MCF 10A (cell line): ENCODE measurements around the gene LMAN2L. TPM values are rescaled to one million over a fixed set of nuclear protein-coding genes. Genes with fewer than 3 reads are reported as not detected.
A peak's percentile ranks its signal among the peaks of the same experiment; 100 is the strongest.

ENCODE experiments used
- BruUV-seq: library from RNA; stranded (reverse); fragments of 400-500 nt; replicated peaks from 2 replicates; lab custom pipeline; 2021; lab: Mats Ljungman, UMichigan
- CTCF ChIA-PET: fragments of 300-600 bp; sonication (Branson Sonifier 250); formaldehyde crosslinking; extraction: SDS; loops from one replicate; lab custom pipeline; 2021; ENCODE audit warnings: antibody characterized with exemption, inconsistent platforms; lab: Yijun Ruan, JAX
- POLR2A ChIA-PET: fragments of 300-600, 350-650 bp; sonication (Branson Sonifier 250); formaldehyde crosslinking; extraction: SDS; loops from one replicate; lab custom pipeline; 2020; ENCODE audit warnings: antibody characterized with exemption, inconsistent platforms; lab: Yijun Ruan, JAX
- DNase-seq: peaks from one replicate; pipeline ENCODE4 v3.0.0-alpha.2; 2018; ENCODE audit not compliant: unreplicated experiment
- H3K27ac Mint-ChIP-seq: one replicate; pipeline ENCODE4 v1.8.0; 2022; ENCODE audit warnings: mild to moderate bottlenecking, low read depth, mixed read lengths; ENCODE audit not compliant: unreplicated experiment
- H3K27me3 Mint-ChIP-seq: one replicate; pipeline ENCODE4 v1.8.0; 2022; ENCODE audit warnings: mixed read lengths; ENCODE audit not compliant: insufficient read depth, unreplicated experiment
- H3K36me3 Mint-ChIP-seq: one replicate; pipeline ENCODE4 v1.8.0; 2022; ENCODE audit warnings: mild to moderate bottlenecking, moderate library complexity, mixed read lengths; ENCODE audit not compliant: insufficient read depth, unreplicated experiment
- H3K4me1 Mint-ChIP-seq: one replicate; pipeline ENCODE4 v1.8.0; 2022; ENCODE audit warnings: mixed read lengths; ENCODE audit not compliant: insufficient read depth, unreplicated experiment
- H3K4me3 Mint-ChIP-seq: one replicate; pipeline ENCODE4 v1.8.0; 2022; ENCODE audit warnings: mild to moderate bottlenecking, moderate library complexity, mixed read lengths; ENCODE audit not compliant: unreplicated experiment
- H3K9me3 Mint-ChIP-seq: one replicate; pipeline ENCODE4 v1.8.0; 2022; ENCODE audit warnings: mixed read lengths; ENCODE audit not compliant: unreplicated experiment
- intact Hi-C: fragments of 100-400 bp; cut with micrococcal nuclease; formaldehyde crosslinking; loops from 2 replicates; pipeline ENCODE4 v1.14.1; 2022
- total RNA-seq: library from RNA; stranded (reverse); gene quantifications from 2 replicates; pipeline ENCODE4 v1.2.3, GENCODE V29; 2022
- TF ChIP-seq, protein P1 (sequence below): fragments of 200-600 bp; IDR thresholded peaks from one replicate; pipeline ENCODE4 v1.8.0; 2022; ENCODE audit warnings: antibody characterized with exemption, mild to moderate bottlenecking; ENCODE audit not compliant: unreplicated experiment

The LMAN2L gene
- total RNA-seq, 1 experiment from 2014 or later: 6.5 TPM

DNA sequence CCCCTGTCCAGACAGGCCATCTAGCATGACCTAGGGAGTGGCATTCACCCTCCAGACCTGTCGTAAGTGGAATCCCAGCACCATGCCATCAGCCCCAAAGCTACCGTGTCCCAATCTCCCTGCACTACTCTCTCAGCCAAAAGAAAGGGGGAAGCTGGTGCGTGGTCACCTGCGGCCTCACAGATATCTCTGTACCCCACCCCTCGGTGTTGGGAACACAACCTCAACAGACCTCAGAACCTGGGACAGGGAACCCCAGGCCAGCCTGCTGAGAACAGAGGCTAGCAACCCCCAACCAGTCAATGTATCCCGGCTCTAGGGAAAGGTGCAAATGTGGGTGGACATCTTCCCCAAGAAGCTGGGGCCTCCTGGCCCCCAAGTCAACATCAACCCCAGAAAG is 38.2 kb downstream of the LMAN2L start:
- intact Hi-C loops: no loop called here
- H3K9me3 Mint-ChIP-seq: no peaks in the 10 kb centered on the region
- peaks cover 8% of the 10 kb centered on the region for H3K36me3 Mint-ChIP-seq
- ChIA-PET POLR2A (no interaction called here), CTCF (no interaction called here)
- H3K27me3 Mint-ChIP-seq: no peaks in the 10 kb centered on the region
- no TSS peak for BruUV-seq
- no peak for DNase-seq
- TF ChIP-seq, protein P1, sequence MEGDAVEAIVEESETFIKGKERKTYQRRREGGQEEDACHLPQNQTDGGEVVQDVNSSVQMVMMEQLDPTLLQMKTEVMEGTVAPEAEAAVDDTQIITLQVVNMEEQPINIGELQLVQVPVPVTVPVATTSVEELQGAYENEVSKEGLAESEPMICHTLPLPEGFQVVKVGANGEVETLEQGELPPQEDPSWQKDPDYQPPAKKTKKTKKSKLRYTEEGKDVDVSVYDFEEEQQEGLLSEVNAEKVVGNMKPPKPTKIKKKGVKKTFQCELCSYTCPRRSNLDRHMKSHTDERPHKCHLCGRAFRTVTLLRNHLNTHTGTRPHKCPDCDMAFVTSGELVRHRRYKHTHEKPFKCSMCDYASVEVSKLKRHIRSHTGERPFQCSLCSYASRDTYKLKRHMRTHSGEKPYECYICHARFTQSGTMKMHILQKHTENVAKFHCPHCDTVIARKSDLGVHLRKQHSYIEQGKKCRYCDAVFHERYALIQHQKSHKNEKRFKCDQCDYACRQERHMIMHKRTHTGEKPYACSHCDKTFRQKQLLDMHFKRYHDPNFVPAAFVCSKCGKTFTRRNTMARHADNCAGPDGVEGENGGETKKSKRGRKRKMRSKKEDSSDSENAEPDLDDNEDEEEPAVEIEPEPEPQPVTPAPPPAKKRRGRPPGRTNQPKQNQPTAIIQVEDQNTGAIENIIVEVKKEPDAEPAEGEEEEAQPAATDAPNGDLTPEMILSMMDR: no peak
- H3K27ac Mint-ChIP-seq: no peak overlapping the region
- no peak overlapping the region for H3K4me3 Mint-ChIP-seq
- peaks cover 5% of the 10 kb centered on the region for H3K4me1 Mint-ChIP-seq

DNA sequence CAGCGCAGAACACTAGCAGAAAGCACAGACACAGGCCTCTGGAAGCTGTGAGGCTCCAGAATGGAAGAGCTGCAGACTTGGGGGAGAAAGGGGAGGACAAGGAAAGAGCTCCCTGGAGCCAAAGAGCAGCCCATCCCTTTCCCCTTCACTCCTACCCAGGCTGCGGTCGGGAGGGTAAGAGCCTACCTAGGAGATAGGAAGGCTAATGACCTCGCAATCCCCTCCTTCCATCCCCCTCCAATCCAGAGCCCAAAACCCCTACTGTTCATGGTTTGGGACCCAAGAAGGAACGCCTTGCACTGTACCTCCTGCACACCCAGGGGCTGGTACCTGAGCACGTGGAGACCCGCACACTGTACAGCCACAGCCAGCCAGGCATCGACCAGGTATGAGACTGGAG is 39.8 kb downstream of the LMAN2L start:
- CTCF ChIA-PET: interaction anchor here (1.1 to 1.2 kb wide), 2 partner anchors 62 to 251 kb away, joined by 3 to 6 read pairs; no protein-coding TSS in a partner anchor
- H3K4me3 Mint-ChIP-seq: no peak overlapping the region

GRCh38 chr2:96699621-96700020 is 40.2 kb downstream of the LMAN2L start:
- no peak overlapping the region for H3K4me3 Mint-ChIP-seq
- DNase-seq: no peak
- no peaks in the 10 kb centered on the region for H3K9me3 Mint-ChIP-seq
- peaks cover 5% of the 10 kb centered on the region for H3K4me1 Mint-ChIP-seq
- no peaks in the 10 kb centered on the region for H3K36me3 Mint-ChIP-seq
- H3K27me3 Mint-ChIP-seq: no peaks in the 10 kb centered on the region
- ChIA-PET POLR2A (interaction anchor here (1.1 kb wide), 2 partner anchors 20 to 35 kb away, joined by 3 to 4 read pairs; no protein-coding TSS in a partner anchor), CTCF (interaction anchor here (1.1 to 1.2 kb wide), 2 partner anchors 62 to 252 kb away, joined by 3 to 6 read pairs; no protein-coding TSS in a partner anchor)
- TF ChIP-seq, protein P1: no peak
- H3K27ac Mint-ChIP-seq: peak overlapping the region; percentile 16
- intact Hi-C loops: no loop called here
- BruUV-seq: no TSS peak

More for the DNA sequence above, 39.8 kb downstream of the LMAN2L start:
- no peak for DNase-seq
- H3K9me3 Mint-ChIP-seq: no peaks in the 10 kb centered on the region
- intact Hi-C loops: no loop called here
- POLR2A ChIA-PET: interaction anchor here (1.1 kb wide), 1 partner anchor 20 kb away, joined by 4 read pairs; no protein-coding TSS in a partner anchor
- H3K27ac Mint-ChIP-seq: peak overlapping the region; percentile 16
- H3K36me3 Mint-ChIP-seq: no peaks in the 10 kb centered on the region
- BruUV-seq: no TSS peak
- peaks cover 5% of the 10 kb centered on the region for H3K4me1 Mint-ChIP-seq
- TF ChIP-seq, protein P1: no peak
- H3K27me3 Mint-ChIP-seq: no peaks in the 10 kb centered on the region

GRCh38 chr2:96699021-96699420 is 40.8 kb downstream of the LMAN2L start:
- H3K4me1 Mint-ChIP-seq: peaks cover 5% of the 10 kb centered on the region
- TF ChIP-seq, protein P1: no peak
- no TSS peak for BruUV-seq
- no peaks in the 10 kb centered on the region for H3K36me3 Mint-ChIP-seq
- H3K27ac Mint-ChIP-seq: peak overlapping the region; percentile 16
- no peaks in the 10 kb centered on the region for H3K9me3 Mint-ChIP-seq
- POLR2A ChIA-PET: interaction anchor here (0.6 to 1.1 kb wide), 3 partner anchors 34 to 68 kb away, joined by 3 read pairs; no protein-coding TSS in a partner anchor
- no peak overlapping the region for H3K4me3 Mint-ChIP-seq
- no peaks in the 10 kb centered on the region for H3K27me3 Mint-ChIP-seq
- no peak for DNase-seq
- CTCF ChIA-PET: interaction anchor here (1.2 kb wide), 1 partner anchor 63 kb away, joined by 6 read pairs; no protein-coding TSS in a partner anchor
- intact Hi-C loops: no loop called here
